ENCODE results near the gene CD48. TPM values are rescaled to one million over a fixed set of nuclear protein-coding genes. Genes with fewer than 3 reads are reported as not detected.

The CD48 gene
- total and polyA plus RNA-seq, 2 experiments from 2014 or later: 0.30 TPM; not detected in 1

DNA sequence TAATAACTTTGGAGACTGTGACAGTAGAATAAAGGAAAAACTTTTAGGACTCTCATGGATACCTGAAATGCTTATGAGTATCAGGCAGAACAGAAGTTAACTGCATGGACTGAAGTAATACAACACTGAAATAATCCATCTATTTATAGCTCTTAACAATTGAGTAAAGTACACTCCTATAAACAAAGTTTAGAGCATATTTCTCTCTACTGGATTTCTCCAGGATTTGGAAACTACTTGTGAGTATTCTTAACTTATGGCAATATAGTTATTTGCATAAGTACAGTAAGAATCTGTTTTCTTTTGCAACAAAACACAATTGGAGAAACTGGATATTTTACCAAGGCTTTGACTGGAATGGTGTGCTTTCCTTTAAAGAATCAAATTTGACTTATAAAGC lies 9.9 kb upstream of the CD48 start:
- Histone ChIP-seq H3K4me3 (no peak overlapping the region), H3K79me2 (no peaks in the 10 kb centered on the region), H3K36me3 (replicated peaks; ENCODE audit: insufficient read depth, low read depth) (no peaks in the 10 kb centered on the region), H4K20me1 (ENCODE audit: insufficient read depth, poor library complexity, severe bottlenecking) (no peaks in the 10 kb centered on the region), H3K27me3 (no peaks in the 10 kb centered on the region), H3K4me2 (no peak overlapping the region), H3K9me2 (replicated peaks; ENCODE audit: insufficient read depth) (no peaks in the 10 kb centered on the region), H2AFZ (no peak overlapping the region), H3K9me3 (ENCODE audit: low read depth) (no peaks in the 10 kb centered on the region), H3K4me1 (ENCODE audit: insufficient read depth) (no peaks in the 10 kb centered on the region), H3K27ac (no peak overlapping the region)
- no peak for DNase-seq (ENCODE audit: low spot score)
- TF ChIP-seq EZH2 (IDR thresholded peaks at IDR 0.05; ENCODE audit: borderline replicate concordance): no peak
- TF ChIP-seq, protein P1, sequence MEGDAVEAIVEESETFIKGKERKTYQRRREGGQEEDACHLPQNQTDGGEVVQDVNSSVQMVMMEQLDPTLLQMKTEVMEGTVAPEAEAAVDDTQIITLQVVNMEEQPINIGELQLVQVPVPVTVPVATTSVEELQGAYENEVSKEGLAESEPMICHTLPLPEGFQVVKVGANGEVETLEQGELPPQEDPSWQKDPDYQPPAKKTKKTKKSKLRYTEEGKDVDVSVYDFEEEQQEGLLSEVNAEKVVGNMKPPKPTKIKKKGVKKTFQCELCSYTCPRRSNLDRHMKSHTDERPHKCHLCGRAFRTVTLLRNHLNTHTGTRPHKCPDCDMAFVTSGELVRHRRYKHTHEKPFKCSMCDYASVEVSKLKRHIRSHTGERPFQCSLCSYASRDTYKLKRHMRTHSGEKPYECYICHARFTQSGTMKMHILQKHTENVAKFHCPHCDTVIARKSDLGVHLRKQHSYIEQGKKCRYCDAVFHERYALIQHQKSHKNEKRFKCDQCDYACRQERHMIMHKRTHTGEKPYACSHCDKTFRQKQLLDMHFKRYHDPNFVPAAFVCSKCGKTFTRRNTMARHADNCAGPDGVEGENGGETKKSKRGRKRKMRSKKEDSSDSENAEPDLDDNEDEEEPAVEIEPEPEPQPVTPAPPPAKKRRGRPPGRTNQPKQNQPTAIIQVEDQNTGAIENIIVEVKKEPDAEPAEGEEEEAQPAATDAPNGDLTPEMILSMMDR (IDR thresholded peaks at IDR 0.05; ENCODE audit: poor library complexity): no peak
- no peak for TF ChIP-seq EZH2phosphoT487 (IDR thresholded peaks at IDR 0.05; ENCODE audit: low read depth, severe bottlenecking, unreplicated experiment)

GRCh38 chr1:160720356-160721085 lies 8.9 kb upstream of the CD48 start:
- Histone ChIP-seq H3K4me2 (no peak overlapping the region), H3K36me3 (replicated peaks; ENCODE audit: insufficient read depth, low read depth) (no peaks in the 10 kb centered on the region), H3K9me2 (replicated peaks; ENCODE audit: insufficient read depth) (no peaks in the 10 kb centered on the region), H3K4me3 (no peak overlapping the region), H2AFZ (no peak overlapping the region), H3K27ac (no peak overlapping the region), H3K9me3 (ENCODE audit: low read depth) (no peaks in the 10 kb centered on the region), H3K4me1 (ENCODE audit: insufficient read depth) (no peaks in the 10 kb centered on the region), H3K79me2 (no peaks in the 10 kb centered on the region), H3K27me3 (no peaks in the 10 kb centered on the region), H4K20me1 (ENCODE audit: insufficient read depth, poor library complexity, severe bottlenecking) (no peaks in the 10 kb centered on the region)
- no peak for DNase-seq (ENCODE audit: low spot score)
- 73% methylated on average over 3 of the region's 3 CpGs for WGBS (ENCODE audit: low lambda C conversion rate, missing lambda C conversion rate)
- TF ChIP-seq, protein P1 (IDR thresholded peaks at IDR 0.05; ENCODE audit: poor library complexity): no peak
- no peak for TF ChIP-seq EZH2phosphoT487 (IDR thresholded peaks at IDR 0.05; ENCODE audit: low read depth, severe bottlenecking, unreplicated experiment)
- TF ChIP-seq EZH2 (IDR thresholded peaks at IDR 0.05; ENCODE audit: borderline replicate concordance): no peak

DNA sequence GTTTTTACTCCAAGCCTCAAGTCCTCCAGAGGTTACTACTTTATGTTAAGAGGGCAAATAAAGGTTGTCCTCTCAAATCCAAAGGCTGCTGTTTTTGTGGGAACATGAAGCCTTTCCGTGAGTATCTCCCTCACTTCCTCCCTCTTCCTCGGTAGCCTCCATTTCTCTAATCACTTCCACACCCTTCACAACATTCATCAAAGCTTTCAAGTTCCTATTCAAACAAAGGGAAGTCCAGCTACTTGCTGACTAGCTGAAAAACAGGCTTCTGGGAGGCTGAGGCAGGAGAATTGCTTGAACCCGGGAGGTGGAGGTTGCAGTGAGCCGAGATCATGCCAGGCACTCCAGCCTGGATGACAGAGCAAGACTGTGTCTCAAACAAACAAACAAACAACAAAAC lies 6.6 kb upstream of the CD48 start:
- H3K79me2 ChIP-seq: no peaks in the 10 kb centered on the region
- DNase-seq (ENCODE audit: low spot score): no peak
- H2AFZ ChIP-seq: no peak overlapping the region
- H3K27ac ChIP-seq: no peak overlapping the region
- 69% methylated on average over 4 of the region's 4 CpGs for WGBS (ENCODE audit: low lambda C conversion rate, missing lambda C conversion rate)
- H3K27me3 ChIP-seq: no peaks in the 10 kb centered on the region
- TF ChIP-seq, protein P1 (IDR thresholded peaks at IDR 0.05; ENCODE audit: poor library complexity): no peak
- TF ChIP-seq EZH2phosphoT487 (IDR thresholded peaks at IDR 0.05; ENCODE audit: low read depth, severe bottlenecking, unreplicated experiment) (no peak), EZH2 (IDR thresholded peaks at IDR 0.05; ENCODE audit: borderline replicate concordance) (no peak)
- no peaks in the 10 kb centered on the region for H3K36me3 ChIP-seq (replicated peaks; ENCODE audit: insufficient read depth, low read depth)
- no peaks in the 10 kb centered on the region for H3K9me3 ChIP-seq (ENCODE audit: low read depth)
- no peak overlapping the region for H3K4me2 ChIP-seq
- no peaks in the 10 kb centered on the region for H3K9me2 ChIP-seq (replicated peaks; ENCODE audit: insufficient read depth)
- no peaks in the 10 kb centered on the region for H4K20me1 ChIP-seq (ENCODE audit: insufficient read depth, poor library complexity, severe bottlenecking)
- H3K4me3 ChIP-seq: no peak overlapping the region
- H3K4me1 ChIP-seq (ENCODE audit: insufficient read depth): no peaks in the 10 kb centered on the region
